ENCODE data around the gene ZMIZ2. TPM values are rescaled to one million over a fixed set of nuclear protein-coding genes. Genes with fewer than 3 reads are reported as not detected.
"Not testable (repeated sequence)": the region's sequence is repeated elsewhere in the genome, so short reads cannot be mapped to it uniquely, and the experiment has no call there.

ZMIZ2 gene
- total RNA-seq, 1 donor from 2014 or later: 49.0 TPM

DNA sequence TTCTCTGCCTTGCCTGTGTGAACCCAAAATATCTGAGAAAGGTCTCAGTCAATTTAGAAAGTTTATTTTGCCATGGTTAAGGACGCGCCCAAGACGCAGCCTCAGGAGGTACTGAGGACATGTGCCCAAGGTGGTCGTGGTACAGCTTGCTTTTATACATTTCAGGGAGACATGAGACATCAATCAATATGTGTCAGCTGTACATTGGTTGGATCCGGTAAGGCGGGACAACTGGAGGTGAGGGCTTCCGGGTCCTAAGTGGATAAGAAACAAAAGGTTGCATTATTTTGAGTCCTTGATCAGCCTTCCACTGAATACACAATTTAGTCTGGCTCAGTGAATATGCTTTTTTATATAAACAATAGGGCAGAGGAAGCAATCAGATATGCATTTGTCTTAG is 22.4 kb upstream of the ZMIZ2 start:
- not testable (repeated sequence) for DNase-seq (ENCODE audit: extremely low read depth, low read depth, low spot score)

DNA sequence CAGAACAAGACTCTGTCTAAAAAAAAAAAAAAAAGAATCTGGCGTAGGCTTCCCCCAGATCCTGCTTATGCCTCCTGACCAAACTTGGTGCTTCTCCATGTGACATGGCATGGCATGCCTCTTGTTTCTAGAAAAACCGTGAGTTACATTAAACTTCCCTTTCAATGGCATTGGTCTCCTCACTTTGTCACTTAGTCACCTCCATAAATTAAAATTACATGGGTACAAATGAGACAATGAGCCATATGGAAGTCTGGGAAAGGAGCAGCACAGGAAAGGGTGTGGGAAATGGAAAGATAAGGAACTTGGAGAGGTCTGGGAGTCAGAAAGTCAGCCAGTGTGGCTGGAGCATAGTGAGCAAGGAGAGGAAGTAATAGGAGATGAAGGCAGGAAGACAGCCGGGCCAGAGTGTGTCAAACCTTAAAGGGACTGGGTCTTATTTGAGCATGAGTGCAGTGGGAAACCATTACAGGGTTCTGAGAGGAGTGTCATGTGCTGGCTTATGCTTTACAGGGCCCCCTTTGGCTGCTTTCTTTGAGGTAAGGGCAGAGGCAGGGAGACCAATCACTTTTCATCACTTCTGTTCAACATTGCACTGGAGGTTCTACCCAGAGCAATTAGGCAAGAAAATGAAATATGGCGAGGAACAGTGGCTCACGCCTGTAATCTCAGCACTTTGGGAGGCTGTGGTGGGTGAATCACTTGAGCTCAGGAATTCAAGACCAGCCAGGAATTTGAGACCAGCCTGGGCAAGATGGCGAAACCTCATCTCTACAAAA is 21.3 kb upstream of the ZMIZ2 start:
- DNase-seq (ENCODE audit: extremely low read depth, low read depth, low spot score): peak; percentile 45

GRCh38 chr7:44727937-44728262 is 20.7 kb upstream of the ZMIZ2 start:
- DNase-seq (ENCODE audit: extremely low read depth, low read depth, low spot score): no peak

DNA sequence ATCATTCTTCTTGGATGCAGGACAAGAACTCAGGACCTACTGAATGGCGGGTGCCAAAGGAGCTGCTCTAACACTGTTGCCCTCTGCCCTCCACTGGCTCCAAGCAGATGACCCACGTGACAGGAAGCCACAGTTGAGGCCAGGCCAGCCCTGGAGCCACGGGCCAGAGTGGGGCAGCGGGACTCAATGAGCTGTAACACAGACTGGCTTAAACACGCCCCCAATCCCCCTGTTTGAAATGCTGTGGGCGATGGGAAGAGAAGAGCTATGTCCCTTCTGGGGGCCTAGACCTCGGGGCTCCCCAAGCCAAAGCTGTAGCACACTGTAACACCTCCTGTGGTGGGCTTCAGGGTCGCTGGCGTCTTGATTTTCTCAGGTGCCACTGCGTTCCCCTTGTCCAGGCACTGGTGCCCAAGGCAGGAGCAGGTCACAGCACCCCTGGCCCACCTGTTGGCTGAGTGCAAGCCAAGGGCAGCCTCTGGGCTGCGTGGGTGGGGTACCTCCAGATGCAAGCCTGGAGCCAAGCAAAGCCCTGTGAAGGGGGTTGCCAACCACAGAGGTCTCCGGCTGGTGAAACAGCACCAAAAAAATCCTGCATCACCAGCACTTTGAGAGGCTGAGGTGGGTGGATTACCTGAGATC is 18.6 kb upstream of the ZMIZ2 start:
- DNase-seq (ENCODE audit: extremely low read depth, low read depth, low spot score): no peak

DNA sequence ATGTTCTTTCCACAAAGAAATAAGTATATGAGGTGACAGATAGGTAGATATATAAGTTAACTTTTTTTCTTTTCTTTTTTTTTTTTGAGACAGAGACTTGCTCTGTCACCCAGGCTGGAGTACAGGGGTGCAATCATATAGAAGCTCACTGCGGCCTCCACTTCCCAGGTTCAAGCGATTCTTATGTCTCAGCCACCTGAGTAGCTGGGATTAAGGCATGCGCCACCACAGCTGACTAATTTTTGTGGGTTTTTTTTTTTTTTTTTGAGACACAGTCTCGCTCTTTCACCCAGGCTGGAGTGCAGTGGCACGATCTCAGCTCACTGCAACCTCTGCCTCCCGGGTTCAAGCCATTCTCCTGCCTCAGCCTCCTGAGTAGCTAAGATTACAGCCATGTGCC is 15.7 kb upstream of the ZMIZ2 start:
- DNase-seq (ENCODE audit: extremely low read depth, low read depth, low spot score): not testable (repeated sequence)

GRCh38 chr7:44733708-44734481 is 14.8 kb upstream of the ZMIZ2 start:
- no peak for DNase-seq (ENCODE audit: extremely low read depth, low read depth, low spot score)

GRCh38 chr7:44735403-44736165 is 13.1 kb upstream of the ZMIZ2 start:
- DNase-seq (ENCODE audit: extremely low read depth, low read depth, low spot score): peak; percentile 96

- DNase-seq (ENCODE audit: extremely low read depth, low read depth, low spot score): no peak
These were observed 11.8 kb upstream of the ZMIZ2 start for GRCh38 chr7:44736896-44737295.

- no peak for DNase-seq (ENCODE audit: extremely low read depth, low read depth, low spot score)
These were observed 10.5 kb upstream of the ZMIZ2 start for GRCh38 chr7:44738051-44738723.

- no peak for DNase-seq (ENCODE audit: extremely low read depth, low read depth, low spot score)
These were observed 9.6 kb upstream of the ZMIZ2 start for GRCh38 chr7:44738876-44739665.

DNA sequence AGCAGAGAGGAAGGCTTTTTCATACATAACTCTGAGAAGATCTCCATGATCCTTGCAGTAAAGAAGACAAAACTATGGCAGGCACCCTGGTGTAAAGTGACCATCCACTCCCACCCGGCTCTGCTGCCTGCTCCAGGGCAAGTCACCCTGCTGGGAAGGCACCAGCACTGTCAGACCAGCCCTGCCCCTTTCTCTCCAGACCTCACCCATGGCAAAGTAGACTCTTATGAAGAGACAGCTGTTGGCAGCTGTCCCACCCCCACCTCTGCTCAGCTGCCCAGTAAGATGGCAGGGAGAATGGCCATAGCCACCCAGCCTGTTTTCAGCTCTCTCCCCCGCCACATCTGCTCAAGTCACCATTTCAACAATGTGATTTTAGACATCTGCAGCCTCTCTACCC is 8.6 kb upstream of the ZMIZ2 start:
- no peak for DNase-seq (ENCODE audit: extremely low read depth, low read depth, low spot score)

DNA sequence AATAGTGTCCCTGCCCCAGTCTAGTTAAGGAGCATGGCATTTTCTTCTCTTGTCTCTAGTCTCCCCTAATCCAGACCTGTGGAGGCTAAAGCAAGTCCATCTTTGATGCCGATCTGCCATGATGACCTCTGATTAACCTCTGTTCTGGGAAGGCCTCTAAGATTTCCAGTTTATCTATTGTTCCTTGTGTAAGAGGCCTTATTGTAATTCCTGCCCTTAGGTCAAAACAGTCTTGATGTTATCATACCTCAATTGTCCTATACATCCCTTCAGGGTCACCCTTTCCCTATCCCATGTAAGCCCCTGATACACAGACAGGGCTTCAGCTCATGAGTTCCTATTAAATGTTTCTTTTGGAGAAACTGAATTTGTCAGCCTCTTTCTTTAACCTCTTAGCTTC is 4.9 kb upstream of the ZMIZ2 start:
- no peak for DNase-seq (ENCODE audit: extremely low read depth, low read depth, low spot score)

DNA sequence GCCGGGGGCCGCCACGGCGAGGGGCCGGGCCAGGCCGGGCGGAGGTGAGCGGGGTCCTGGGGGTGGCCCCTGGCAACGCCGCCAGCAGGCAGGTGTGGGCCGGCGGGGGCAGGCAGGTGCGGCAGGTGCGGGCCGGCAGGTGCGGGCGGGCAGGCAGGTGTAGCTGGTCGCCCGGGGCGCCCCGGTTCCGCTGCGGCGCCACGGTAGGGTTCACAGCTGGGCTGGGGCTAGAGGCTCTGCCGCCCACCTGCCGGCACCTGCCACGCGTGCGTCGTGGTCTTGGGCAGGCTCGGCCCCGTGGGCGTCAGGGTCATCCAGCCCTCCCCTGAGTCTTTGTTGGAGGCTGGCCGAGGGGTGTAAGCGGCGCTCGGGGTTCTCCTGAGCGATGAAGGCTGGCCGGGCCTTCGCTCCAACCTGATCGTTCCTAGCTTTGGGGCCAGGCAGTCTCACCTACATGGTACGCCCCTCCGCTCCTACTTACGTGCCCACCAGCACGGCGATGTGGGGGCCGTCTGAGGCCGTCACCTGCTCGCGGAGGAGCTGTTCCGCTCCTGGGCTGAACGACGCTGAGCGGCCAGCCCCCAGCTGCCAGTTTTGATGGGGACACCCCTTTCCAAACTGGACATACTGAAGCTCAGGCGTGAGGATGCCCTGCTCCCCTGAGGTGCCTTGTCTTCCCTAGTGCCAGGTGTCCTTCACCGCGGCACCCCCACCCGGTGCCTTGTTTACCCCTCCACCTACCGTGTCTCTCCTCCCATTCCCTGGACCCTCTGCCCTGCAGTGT is 493 bp downstream of the ZMIZ2 start:
- no peak for DNase-seq (ENCODE audit: extremely low read depth, low read depth, low spot score)

DNA sequence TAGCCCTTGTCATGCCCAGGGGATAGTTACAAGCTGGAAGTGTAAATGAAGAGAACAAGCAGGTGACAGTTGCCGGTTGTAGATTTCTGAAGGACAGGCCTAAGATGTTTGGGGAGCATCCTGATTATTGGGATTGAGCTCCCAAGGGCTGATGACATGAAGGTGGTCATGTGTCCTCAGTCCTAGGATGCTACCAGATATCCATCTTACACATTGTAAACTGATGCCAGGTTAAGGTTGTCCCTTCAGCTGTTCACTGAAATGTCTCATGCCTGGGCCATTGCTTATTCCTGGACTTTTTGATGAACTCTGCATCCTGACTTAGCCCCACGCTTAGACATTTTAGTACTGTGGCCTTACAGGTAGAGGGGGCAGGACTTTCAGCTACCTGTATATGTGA is 1.3 kb downstream of the ZMIZ2 start:
- DNase-seq (ENCODE audit: extremely low read depth, low read depth, low spot score): no peak

- DNase-seq (ENCODE audit: extremely low read depth, low read depth, low spot score): no peak
These were observed 1.8 kb downstream of the ZMIZ2 start for GRCh38 chr7:44750424-44750823.

GRCh38 chr7:44750921-44751571 is 2.4 kb downstream of the ZMIZ2 start:
- DNase-seq (ENCODE audit: extremely low read depth, low read depth, low spot score): no peak

GRCh38 chr7:44752822-44753221 is 4.2 kb downstream of the ZMIZ2 start:
- DNase-seq (ENCODE audit: extremely low read depth, low read depth, low spot score): no peak

Data from glomerular endothelial cell (primary cell).